Measurements from ENCODE around the gene CREBBP. TPM values are rescaled to one million over a fixed set of nuclear protein-coding genes. Genes with fewer than 3 reads are reported as not detected.

CREBBP gene
- total RNA-seq, 2 donors from 2014 or later: 35.3 to 57.7 TPM

DNA sequence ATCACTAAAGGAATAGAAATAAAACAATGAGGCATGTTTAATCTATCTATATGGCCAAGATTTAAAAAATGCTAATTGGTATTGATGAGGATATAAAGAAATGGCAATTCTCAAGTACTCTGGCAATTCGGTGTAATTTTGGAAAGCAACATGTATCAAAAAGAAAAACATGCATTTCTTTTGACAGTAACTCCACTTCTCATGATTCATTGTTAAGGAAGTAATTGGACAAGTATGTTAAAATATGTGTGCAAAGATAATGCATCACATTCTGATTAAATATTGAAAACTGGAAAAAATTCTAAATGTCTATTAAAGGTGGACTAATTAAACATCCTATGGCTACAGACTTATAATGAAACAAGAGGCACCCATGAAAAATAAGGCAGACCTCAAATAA is 81.2 kb downstream of the CREBBP start:
- Histone ChIP-seq H3K36me3 (replicated peaks in 1 of 2; ENCODE audit: insufficient read depth in 1 of 2, low read depth in 2 of 2) (no peaks in the 10 kb centered on the region), H3K4me1 (peaks cover 26% of the 10 kb centered on the region), H3K27me3 (no peaks in the 10 kb centered on the region), H3K4me3 (no peak overlapping the region), H3K9me3 (no peaks in the 10 kb centered on the region), H3K27ac (no peak overlapping the region)
- TF ChIP-seq, protein P1, sequence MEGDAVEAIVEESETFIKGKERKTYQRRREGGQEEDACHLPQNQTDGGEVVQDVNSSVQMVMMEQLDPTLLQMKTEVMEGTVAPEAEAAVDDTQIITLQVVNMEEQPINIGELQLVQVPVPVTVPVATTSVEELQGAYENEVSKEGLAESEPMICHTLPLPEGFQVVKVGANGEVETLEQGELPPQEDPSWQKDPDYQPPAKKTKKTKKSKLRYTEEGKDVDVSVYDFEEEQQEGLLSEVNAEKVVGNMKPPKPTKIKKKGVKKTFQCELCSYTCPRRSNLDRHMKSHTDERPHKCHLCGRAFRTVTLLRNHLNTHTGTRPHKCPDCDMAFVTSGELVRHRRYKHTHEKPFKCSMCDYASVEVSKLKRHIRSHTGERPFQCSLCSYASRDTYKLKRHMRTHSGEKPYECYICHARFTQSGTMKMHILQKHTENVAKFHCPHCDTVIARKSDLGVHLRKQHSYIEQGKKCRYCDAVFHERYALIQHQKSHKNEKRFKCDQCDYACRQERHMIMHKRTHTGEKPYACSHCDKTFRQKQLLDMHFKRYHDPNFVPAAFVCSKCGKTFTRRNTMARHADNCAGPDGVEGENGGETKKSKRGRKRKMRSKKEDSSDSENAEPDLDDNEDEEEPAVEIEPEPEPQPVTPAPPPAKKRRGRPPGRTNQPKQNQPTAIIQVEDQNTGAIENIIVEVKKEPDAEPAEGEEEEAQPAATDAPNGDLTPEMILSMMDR (IDR thresholded peaks at IDR 0.05): no peak
- TF ChIP-seq POLR2A (IDR thresholded peaks at IDR 0.05): no peak
- DNase-seq: no peak
- intact Hi-C loops (cut with DNase I): no loop called here
- ATAC-seq: no peak
- 50 to 58% methylated on average over 1 of the region's 1 CpG for WGBS, 2 donors

DNA sequence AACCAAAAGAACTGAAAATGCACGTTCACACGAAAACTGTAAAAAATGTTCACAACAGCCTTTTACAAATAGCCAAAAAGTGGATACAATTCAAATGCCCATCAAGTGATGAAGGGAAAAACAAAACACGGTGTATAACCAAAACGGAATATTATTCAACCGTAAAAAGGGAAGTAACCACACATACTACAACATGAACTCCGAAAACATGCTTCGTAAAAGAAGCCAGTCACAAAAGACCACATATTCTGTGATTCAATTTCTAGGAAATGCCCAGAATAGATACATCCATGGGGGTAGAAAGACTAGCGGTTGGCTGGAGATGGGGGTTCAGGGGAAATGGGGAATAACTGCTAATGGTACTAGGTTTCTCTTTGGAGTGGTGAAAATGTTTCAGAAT is 81.7 kb downstream of the CREBBP start:
- TF ChIP-seq, protein P1 (IDR thresholded peaks at IDR 0.05): no peak
- no peak for TF ChIP-seq POLR2A (IDR thresholded peaks at IDR 0.05)
- H3K9me3 ChIP-seq: no peaks in the 10 kb centered on the region
- intact Hi-C loops (cut with DNase I): no loop called here
- no peak overlapping the region for H3K4me3 ChIP-seq
- peaks cover 23% of the 10 kb centered on the region for H3K4me1 ChIP-seq
- DNase-seq (no peak), ATAC-seq (no peak)
- WGBS, 2 donors: 81 to 91% methylated on average over 8 of the region's 8 CpGs
- H3K27me3 ChIP-seq: no peaks in the 10 kb centered on the region
- no peaks in the 10 kb centered on the region for H3K36me3 ChIP-seq (replicated peaks in 1 of 2; ENCODE audit: insufficient read depth in 1 of 2, low read depth in 2 of 2)
- no peak overlapping the region for H3K27ac ChIP-seq

DNA sequence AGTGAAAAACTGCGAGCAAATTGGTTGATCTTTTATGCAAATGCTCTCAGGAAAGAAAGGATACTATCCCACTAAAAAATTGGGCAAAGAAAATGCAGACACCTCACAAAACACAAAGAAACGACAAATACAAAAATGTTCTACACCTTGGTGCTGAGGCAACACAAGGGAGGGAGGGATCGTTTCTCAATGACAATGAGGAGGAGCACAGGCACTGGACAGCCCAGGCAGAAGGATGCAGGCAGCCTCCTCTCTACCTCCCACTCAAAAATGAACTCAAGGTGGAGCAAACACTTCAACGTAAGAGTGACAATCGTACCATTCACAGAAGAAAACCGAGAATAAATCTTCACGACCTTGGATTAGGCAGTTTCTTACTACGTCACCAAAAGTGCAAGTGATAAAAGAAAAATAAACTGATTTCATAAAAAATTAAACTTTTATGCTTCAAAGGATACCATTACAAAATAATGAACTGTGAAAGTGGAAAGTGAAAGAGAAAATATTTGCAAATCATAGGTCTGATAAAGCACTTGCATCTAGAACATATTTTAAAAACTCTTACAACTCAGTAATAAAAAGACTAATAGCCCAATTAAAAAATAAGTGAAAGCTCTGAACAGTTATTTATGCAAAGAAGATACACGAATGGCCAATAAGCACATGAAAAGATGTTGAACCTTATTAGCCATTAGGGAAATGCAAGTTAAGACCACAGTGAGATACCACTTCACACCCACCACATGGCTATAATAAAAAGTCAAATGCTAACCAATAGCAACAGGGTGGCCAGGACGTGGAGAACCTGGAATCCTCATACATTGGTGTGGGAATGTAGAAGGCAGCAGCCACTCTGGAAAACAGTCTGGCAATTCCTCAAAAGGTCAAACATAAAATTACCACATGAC is 82.4 kb downstream of the CREBBP start:
- Histone ChIP-seq H3K4me1 (peaks cover 23% of the 10 kb centered on the region), H3K27ac (no peak overlapping the region), H3K4me3 (no peak overlapping the region), H3K9me3 (no peaks in the 10 kb centered on the region), H3K27me3 (no peaks in the 10 kb centered on the region), H3K36me3 (replicated peaks in 1 of 2; ENCODE audit: insufficient read depth in 1 of 2, low read depth in 2 of 2) (no peaks in the 10 kb centered on the region)
- DNase-seq (no peak), ATAC-seq (no peak)
- WGBS, 2 donors: 31 to 33% methylated on average over 10 of the region's 10 CpGs
- TF ChIP-seq, protein P1 (IDR thresholded peaks at IDR 0.05): no peak
- TF ChIP-seq POLR2A (IDR thresholded peaks at IDR 0.05): no peak
- intact Hi-C loops (cut with DNase I): no loop called here

DNA sequence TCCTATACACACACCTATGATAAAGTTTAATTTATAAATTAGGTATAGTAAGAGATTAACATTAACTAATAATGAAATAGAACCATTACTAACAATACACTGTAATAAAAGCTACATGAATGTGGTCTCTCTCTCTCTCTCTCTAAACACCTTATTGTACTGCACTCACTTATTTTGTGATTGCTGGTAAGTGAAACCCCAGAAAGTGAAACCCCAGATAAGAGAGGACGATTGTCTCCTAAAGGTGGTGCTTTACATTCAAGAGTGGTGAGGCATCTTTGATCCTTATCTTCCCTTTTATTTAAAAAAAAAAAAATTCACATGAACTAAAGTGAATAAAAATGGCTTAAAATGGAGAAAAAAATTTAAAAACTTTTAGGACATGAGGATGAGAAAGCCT is 83.0 kb downstream of the CREBBP start:
- Histone ChIP-seq H3K9me3 (no peaks in the 10 kb centered on the region), H3K27me3 (no peaks in the 10 kb centered on the region), H3K36me3 (replicated peaks in 1 of 2; ENCODE audit: insufficient read depth in 1 of 2, low read depth in 2 of 2) (peaks cover 0 to 2% of the 10 kb centered on the region in 2 donors), H3K27ac (no peak overlapping the region), H3K4me1 (peaks cover 19% of the 10 kb centered on the region), H3K4me3 (no peak overlapping the region)
- intact Hi-C loops (cut with DNase I): no loop called here
- TF ChIP-seq, protein P1 (IDR thresholded peaks at IDR 0.05): no peak
- TF ChIP-seq POLR2A (IDR thresholded peaks at IDR 0.05): no peak
- WGBS, 2 donors: 13 to 22% methylated on average over 1 of the region's 1 CpG
- no peak for DNase-seq
- no peak for ATAC-seq

DNA sequence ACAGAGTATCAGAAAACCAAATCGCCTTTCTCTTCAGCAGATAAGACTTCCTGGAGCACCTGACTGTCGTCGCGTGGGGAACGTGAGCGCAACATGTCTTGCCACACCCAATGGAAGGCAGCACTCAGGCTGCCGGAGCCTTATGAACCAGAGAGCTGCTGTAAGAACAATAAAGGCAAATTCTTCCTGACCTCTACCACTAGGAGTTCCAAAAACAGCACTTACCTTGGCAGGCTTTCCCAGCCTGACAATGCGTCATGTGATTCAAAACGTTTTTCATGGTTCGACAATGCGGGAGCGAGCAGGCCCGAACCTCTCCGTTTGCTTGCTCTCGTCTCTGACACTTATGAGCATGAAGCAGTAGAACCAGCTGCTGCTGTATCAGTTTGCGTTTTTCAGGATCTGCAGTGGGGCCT is 87.3 kb downstream of the CREBBP start:
- WGBS, 2 donors: 77 to 86% methylated on average over 16 of the region's 16 CpGs
- H3K4me1 ChIP-seq: peaks cover 13% of the 10 kb centered on the region
- ATAC-seq (no peak), DNase-seq (no peak)
- intact Hi-C loops (cut with DNase I): no loop called here
- H3K27me3 ChIP-seq: no peaks in the 10 kb centered on the region
- no peak overlapping the region for H3K27ac ChIP-seq
- TF ChIP-seq POLR2A (IDR thresholded peaks at IDR 0.05): no peak
- no peaks in the 10 kb centered on the region for H3K9me3 ChIP-seq
- H3K36me3 ChIP-seq (replicated peaks in 1 of 2; ENCODE audit: insufficient read depth in 1 of 2, low read depth in 2 of 2): peaks cover 0 to 18% of the 10 kb centered on the region in 2 donors
- H3K4me3 ChIP-seq: no peak overlapping the region
